Epithelial cell of umbilical artery (primary cell): ENCODE data around the gene RIMBP2. TPM values are rescaled to one million over a fixed set of nuclear protein-coding genes. Genes with fewer than 3 reads are reported as not detected.

Source experiments
- total RNA-seq: library from RNA; depleted of rRNA; stranded (reverse); fragments of >200 nt; gene quantifications from 2 replicates; pipeline ENCODE4 v1.2.3, GENCODE V29; 2014

Gene RIMBP2
- under 0.01 TPM in 1 of 2 replicates, not detected in the other for total RNA-seq

GRCh38 chr12:130715998-130716968, at the start of gene RIMBP2:
TSS of gene RIMBP2 (minus strand) at chr12:130716299. CDS start at chr12:130479013, 237,286 bp downstream.

Other genes with a start within 250 kb of the RIMBP2 start
- 31.3 and 31.8 TPM in 2 replicates for gene STX2, start 123.0 kb upstream of the RIMBP2 start, total RNA-seq
- gene RAN, start 155.8 kb upstream of the RIMBP2 start, total RNA-seq, result 593 and 1,314 TPM in 2 replicates
- gene ADGRD1, start 237.6 kb upstream of the RIMBP2 start, total RNA-seq, result 0.15 TPM in 1 of 2 replicates, not detected in the other